ENCODE results near the gene PLD3.

Gene PLD3, protein sequence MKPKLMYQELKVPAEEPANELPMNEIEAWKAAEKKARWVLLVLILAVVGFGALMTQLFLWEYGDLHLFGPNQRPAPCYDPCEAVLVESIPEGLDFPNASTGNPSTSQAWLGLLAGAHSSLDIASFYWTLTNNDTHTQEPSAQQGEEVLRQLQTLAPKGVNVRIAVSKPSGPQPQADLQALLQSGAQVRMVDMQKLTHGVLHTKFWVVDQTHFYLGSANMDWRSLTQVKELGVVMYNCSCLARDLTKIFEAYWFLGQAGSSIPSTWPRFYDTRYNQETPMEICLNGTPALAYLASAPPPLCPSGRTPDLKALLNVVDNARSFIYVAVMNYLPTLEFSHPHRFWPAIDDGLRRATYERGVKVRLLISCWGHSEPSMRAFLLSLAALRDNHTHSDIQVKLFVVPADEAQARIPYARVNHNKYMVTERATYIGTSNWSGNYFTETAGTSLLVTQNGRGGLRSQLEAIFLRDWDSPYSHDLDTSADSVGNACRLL

DNA sequence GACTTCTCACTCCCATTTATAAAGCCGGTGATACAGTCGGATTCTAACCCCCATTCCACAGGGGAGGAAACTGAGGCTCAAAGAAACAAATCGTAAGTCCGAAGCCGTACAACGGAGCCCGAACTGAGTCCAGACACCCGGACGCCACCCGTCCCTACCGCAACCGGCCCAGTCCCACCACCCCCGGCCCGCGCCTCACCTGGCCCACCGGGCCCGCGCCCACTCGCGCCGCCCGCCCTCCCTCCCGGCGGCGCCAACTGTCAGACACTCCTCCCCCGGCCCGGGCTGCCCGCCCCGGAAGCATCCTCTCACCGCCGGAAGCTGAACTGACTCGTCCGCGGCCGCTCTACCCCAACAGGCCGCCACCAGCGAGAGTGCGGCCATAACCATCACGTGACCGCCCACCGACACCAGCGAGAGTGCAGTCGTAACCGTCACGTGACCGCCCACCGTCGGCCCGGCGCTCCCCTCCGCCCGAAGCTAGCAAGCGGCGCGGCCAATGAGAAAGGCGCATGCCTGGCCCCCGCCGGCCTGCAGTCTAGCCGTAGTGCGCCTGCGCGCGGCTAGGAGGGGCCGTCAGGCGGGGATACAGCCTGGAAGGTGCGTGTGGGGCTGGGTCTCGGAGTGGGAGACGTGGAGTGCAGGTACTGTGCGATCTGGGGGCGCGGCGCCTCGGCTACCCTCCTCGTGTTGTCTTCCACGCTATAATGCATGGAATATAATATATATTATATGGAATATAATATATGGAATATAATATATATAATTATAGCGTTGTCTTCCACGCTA lies at the start of gene PLD3, which contains the start of gene C19orf47:
TSS of gene PLD3 (plus strand) at position 571 of the 789 bp plus-strand sequence. CDS start 17,789 bp downstream, outside the sequence.
TSS of gene C19orf47 (minus strand) at position 273 of the 789 bp plus-strand sequence. CDS start 6,540 bp downstream, outside the sequence.
- peaks cover 18% of the 10 kb centered on the region for H3K4me1 ChIP-seq (ENCODE audit: insufficient read depth, low read length)
- H3K27ac ChIP-seq (ENCODE audit: low read depth, low read length): peak within 1 kb of the TSS; percentile 65
- H3K27me3 ChIP-seq (ENCODE audit: control insufficient read depth in 1 of 2, insufficient read depth in 2 of 2, low read length in 2 of 2): no peaks in the 10 kb centered on the region
- H3K4me3 ChIP-seq (ENCODE audit: low read depth in 1 of 2, low read length in 2 of 2): peak within 1 kb of the TSS; percentile 40 to 83
- no peaks in the 10 kb centered on the region for H3K36me3 ChIP-seq (ENCODE audit: insufficient read depth, low read length)
- H3K9me3 ChIP-seq (ENCODE audit: low read length): no peaks in the 10 kb centered on the region
- H3K9ac ChIP-seq (ENCODE audit: low read length): peak within 1 kb of the TSS; percentile 76

DNA sequence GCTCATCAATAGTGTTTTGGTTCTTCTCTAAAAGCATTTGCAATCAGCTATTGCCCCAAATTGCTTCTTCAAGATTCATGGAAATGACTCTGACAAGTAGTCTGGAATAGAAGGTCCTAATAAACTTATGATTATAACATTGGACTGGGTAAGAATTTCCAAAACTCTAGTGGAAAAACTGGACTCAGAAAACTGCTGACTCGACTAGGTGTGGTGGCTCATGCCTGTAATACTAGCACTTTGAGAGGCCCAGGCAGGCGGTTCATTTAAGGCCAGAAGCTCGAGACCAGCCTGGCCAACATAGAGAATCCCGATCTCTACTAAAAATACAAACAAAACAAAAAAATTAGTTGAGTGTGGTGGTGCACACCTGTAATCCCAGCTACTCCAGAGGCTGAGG lies 47.8 kb upstream of the PLD3 start:
- H3K4me3 ChIP-seq (ENCODE audit: low read depth in 1 of 2, low read length in 2 of 2): no peak overlapping the region

DNA sequence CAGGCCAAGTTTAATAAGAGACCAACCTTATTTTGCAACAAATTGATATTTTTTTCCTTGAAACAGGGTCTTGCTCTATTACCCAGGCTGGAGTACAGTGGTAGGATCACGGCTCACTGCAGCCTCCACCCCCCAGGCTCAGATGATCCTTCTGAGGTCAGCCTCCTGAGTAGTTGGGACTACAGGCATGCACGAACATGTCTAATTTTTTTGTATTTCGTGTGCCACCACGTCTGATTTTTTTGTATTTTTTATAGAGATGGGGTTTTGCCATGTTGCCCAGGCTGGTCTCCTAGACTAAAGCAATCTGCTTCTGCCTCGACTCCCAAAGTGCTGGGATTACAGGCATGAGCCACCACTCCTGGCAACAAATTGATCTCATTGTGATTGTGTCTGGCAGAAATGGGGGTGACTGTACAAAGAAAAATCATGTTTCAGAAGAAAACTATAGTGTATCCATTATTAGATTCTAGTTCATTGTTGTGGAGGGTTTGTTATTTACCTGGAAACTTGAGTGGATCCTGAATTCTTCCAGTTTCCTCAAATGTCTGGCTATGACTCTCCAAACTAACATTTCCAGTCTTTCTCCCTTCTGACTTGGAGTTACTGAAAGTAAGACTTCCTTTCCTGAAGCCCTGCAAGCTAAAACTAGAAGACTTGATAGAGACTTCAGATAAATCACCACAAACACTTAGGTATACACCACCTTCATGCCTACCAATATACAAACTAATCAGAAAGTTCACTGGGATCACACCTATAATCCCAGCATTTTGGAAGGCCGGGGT lies 46.1 kb upstream of the PLD3 start:
- no peak overlapping the region for H3K27ac ChIP-seq (ENCODE audit: low read depth, low read length)

More for the DNA sequence above, 47.8 kb upstream of the PLD3 start:
- Histone ChIP-seq H3K36me3 (ENCODE audit: insufficient read depth, low read length) (no peaks in the 10 kb centered on the region), H3K9ac (ENCODE audit: low read length) (no peak overlapping the region), H3K27me3 (ENCODE audit: control insufficient read depth in 1 of 2, insufficient read depth in 2 of 2, low read length in 2 of 2) (no peaks in the 10 kb centered on the region), H3K4me1 (ENCODE audit: insufficient read depth, low read length) (no peaks in the 10 kb centered on the region), H3K27ac (ENCODE audit: low read depth, low read length) (no peak overlapping the region), H3K9me3 (ENCODE audit: low read length) (no peaks in the 10 kb centered on the region)

DNA sequence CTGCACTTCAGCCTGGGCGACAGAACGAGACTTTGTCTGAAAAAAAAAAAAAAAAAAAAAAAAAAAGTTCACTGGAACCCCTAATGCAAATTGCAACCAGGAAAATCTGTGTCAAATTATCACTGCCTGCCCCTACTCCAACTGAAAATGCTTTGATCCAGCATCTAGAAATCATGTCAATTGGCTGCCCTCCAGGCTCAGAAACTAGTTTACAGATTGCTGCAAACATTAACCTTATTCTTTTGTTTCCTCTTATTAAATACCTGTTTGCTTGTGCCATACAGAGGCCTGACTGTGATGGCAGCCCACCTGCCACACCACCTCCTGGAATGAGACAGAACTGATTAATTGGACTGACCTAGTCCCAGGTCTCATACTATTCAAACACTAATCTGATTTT lies 44.7 kb upstream of the PLD3 start:
- no peak overlapping the region for H3K27ac ChIP-seq (ENCODE audit: low read depth, low read length)

More for the DNA sequence above, 46.1 kb upstream of the PLD3 start:
- no peak overlapping the region for H3K4me3 ChIP-seq (ENCODE audit: low read depth in 1 of 2, low read length in 2 of 2)
- H3K36me3 ChIP-seq (ENCODE audit: insufficient read depth, low read length): no peaks in the 10 kb centered on the region
- no peaks in the 10 kb centered on the region for H3K27me3 ChIP-seq (ENCODE audit: control insufficient read depth in 1 of 2, insufficient read depth in 2 of 2, low read length in 2 of 2)
- no peaks in the 10 kb centered on the region for H3K9me3 ChIP-seq (ENCODE audit: low read length)
- no peak overlapping the region for H3K9ac ChIP-seq (ENCODE audit: low read length)
- H3K4me1 ChIP-seq (ENCODE audit: insufficient read depth, low read length): no peaks in the 10 kb centered on the region

DNA sequence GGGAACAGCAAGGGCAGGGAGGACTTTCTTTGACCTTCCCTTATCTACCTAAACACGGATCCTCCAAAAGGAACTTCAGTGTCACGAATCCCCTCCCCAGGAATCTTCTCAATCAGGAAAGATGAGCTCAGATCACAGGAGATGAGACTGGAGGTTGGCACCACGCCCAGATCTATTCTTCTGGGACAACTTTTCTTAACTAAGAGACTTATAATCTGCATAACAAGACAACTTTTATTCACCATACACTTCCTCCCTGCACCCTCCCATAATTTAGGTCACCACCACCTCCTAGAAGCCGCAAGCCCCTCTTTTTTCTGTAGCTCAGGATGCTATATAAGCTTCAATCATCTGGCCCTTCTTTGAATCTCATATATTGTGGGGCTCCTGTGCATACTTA lies 44.2 kb upstream of the PLD3 start:
- H3K36me3 ChIP-seq (ENCODE audit: insufficient read depth, low read length): no peaks in the 10 kb centered on the region
- no peak overlapping the region for H3K27ac ChIP-seq (ENCODE audit: low read depth, low read length)
- H3K9me3 ChIP-seq (ENCODE audit: low read length): no peaks in the 10 kb centered on the region

More for the DNA sequence above, 44.7 kb upstream of the PLD3 start:
- no peaks in the 10 kb centered on the region for H3K36me3 ChIP-seq (ENCODE audit: insufficient read depth, low read length)
- H3K4me3 ChIP-seq (ENCODE audit: low read depth in 1 of 2, low read length in 2 of 2): no peak overlapping the region
- no peaks in the 10 kb centered on the region for H3K9me3 ChIP-seq (ENCODE audit: low read length)
- no peaks in the 10 kb centered on the region for H3K4me1 ChIP-seq (ENCODE audit: insufficient read depth, low read length)
- no peaks in the 10 kb centered on the region for H3K27me3 ChIP-seq (ENCODE audit: control insufficient read depth in 1 of 2, insufficient read depth in 2 of 2, low read length in 2 of 2)
- H3K9ac ChIP-seq (ENCODE audit: low read length): no peak overlapping the region

DNA sequence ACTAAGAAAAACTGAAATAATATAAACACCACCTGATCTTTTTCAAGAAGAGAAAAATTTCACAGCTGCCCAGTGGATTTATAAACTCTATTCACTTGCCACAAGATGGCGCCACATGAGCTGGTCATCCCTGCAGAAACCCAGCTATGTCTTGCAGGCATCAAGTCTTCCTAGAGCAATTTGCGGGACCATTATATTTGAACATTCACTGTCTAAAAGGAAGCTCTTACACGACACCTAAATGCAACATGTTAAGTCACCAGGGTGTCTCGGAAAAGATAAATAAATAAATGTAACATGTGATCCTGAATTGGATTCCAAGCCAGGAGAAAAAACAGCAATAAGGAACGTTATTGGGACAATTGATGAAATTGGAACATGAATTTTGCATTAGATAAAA lies 43.1 kb upstream of the PLD3 start:
- H3K36me3 ChIP-seq (ENCODE audit: insufficient read depth, low read length): no peaks in the 10 kb centered on the region
- H3K9ac ChIP-seq (ENCODE audit: low read length): no peak overlapping the region
- no peak overlapping the region for H3K27ac ChIP-seq (ENCODE audit: low read depth, low read length)
- H3K9me3 ChIP-seq (ENCODE audit: low read length): no peaks in the 10 kb centered on the region
- no peaks in the 10 kb centered on the region for H3K4me1 ChIP-seq (ENCODE audit: insufficient read depth, low read length)
- H3K27me3 ChIP-seq (ENCODE audit: control insufficient read depth in 1 of 2, insufficient read depth in 2 of 2, low read length in 2 of 2): no peaks in the 10 kb centered on the region
- no peak overlapping the region for H3K4me3 ChIP-seq (ENCODE audit: low read depth in 1 of 2, low read length in 2 of 2)

More for the DNA sequence above, 44.2 kb upstream of the PLD3 start:
- H3K4me3 ChIP-seq (ENCODE audit: low read depth in 1 of 2, low read length in 2 of 2): no peak overlapping the region
- no peaks in the 10 kb centered on the region for H3K27me3 ChIP-seq (ENCODE audit: control insufficient read depth in 1 of 2, insufficient read depth in 2 of 2, low read length in 2 of 2)
- no peaks in the 10 kb centered on the region for H3K4me1 ChIP-seq (ENCODE audit: insufficient read depth, low read length)
- no peak overlapping the region for H3K9ac ChIP-seq (ENCODE audit: low read length)

DNA sequence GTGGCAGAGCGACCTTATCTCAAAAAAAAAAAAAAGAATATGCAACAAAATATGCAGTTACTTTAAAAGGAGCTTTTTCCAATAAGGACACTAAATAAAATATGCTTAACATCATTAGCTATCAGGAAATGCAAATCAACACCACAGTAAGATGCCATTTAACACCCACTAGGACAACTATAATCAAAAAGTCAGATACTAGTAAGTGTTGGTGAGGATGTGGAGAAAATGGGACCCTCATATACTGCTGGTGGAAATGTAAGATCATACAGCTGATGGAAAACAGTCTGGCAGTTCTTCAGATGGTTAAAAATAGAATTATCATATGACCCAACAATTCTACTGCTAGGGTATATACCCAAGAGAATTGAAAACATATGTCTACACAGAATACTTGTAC lies 38.8 kb upstream of the PLD3 start:
- H3K27ac ChIP-seq (ENCODE audit: low read depth, low read length): no peak overlapping the region

DNA sequence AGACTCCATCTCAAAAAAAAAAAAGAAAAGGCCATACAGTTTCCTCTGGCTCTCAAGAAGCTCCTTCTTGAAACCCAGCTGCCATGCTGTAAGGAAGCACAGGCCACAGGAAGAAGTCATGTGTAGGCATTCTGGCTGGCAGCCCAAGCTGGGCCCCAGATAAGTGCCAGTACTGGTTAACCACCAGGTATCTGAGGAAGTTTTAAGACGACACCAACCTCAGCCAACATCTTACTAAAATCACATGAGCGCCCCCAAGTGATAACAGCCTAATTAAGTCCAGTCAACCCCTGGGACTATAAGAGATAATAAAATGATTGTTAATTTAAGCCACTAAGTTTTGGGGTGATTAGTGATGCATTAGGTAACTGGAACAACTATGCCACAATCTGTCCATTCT lies 36.0 kb upstream of the PLD3 start:
- Histone ChIP-seq H3K9ac (ENCODE audit: low read length) (no peak overlapping the region), H3K9me3 (ENCODE audit: low read length) (no peaks in the 10 kb centered on the region), H3K4me1 (ENCODE audit: insufficient read depth, low read length) (no peaks in the 10 kb centered on the region), H3K27ac (ENCODE audit: low read depth, low read length) (no peak overlapping the region), H3K27me3 (ENCODE audit: control insufficient read depth in 1 of 2, insufficient read depth in 2 of 2, low read length in 2 of 2) (no peaks in the 10 kb centered on the region), H3K36me3 (ENCODE audit: insufficient read depth, low read length) (no peaks in the 10 kb centered on the region), H3K4me3 (ENCODE audit: low read depth in 1 of 2, low read length in 2 of 2) (no peak overlapping the region)

More for the DNA sequence above, 38.8 kb upstream of the PLD3 start:
- H3K4me3 ChIP-seq (ENCODE audit: low read depth in 1 of 2, low read length in 2 of 2): no peak overlapping the region
- no peaks in the 10 kb centered on the region for H3K4me1 ChIP-seq (ENCODE audit: insufficient read depth, low read length)
- no peaks in the 10 kb centered on the region for H3K27me3 ChIP-seq (ENCODE audit: control insufficient read depth in 1 of 2, insufficient read depth in 2 of 2, low read length in 2 of 2)
- H3K36me3 ChIP-seq (ENCODE audit: insufficient read depth, low read length): no peaks in the 10 kb centered on the region
- H3K9me3 ChIP-seq (ENCODE audit: low read length): no peaks in the 10 kb centered on the region
- no peak overlapping the region for H3K9ac ChIP-seq (ENCODE audit: low read length)

DNA sequence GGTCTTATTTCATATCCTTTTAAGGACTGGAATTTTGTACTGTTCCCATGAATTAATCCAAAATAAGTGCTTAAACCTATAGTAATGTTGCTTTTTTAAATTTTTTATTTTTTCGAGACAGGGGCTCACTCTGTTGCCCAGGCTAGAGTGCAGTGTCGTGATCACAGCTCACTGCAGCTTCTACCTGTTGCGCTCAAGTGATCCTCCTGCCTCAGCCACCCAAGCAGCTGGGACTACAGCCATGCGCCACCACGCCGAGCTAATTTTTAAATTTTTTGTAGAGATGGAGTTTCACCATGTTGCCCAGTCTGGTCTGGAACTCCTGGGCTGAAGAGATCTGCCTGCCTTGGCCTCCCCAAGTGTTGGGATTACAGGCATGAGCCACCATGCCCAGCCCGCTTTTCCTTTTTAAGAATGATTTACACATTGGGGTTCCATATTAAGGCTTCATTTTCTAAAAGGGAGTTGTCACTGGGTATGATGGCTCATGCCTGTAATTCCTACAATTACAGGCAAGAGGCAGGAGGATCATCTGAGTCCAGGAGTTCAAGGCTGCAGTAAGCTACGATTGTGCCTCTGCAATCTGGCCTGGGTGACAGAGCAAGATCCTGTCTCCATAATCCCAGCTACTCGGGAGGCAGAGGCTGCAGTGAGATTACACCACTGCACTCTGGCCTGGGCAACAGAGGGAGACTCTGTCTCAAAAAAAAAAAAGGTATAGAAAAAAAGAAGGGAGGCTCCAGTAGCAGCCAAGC lies 35.1 kb upstream of the PLD3 start:
- Histone ChIP-seq H3K36me3 (ENCODE audit: insufficient read depth, low read length) (no peaks in the 10 kb centered on the region), H3K4me1 (ENCODE audit: insufficient read depth, low read length) (no peaks in the 10 kb centered on the region), H3K27me3 (ENCODE audit: control insufficient read depth in 1 of 2, insufficient read depth in 2 of 2, low read length in 2 of 2) (no peaks in the 10 kb centered on the region), H3K4me3 (ENCODE audit: low read depth in 1 of 2, low read length in 2 of 2) (no peak overlapping the region), H3K9ac (ENCODE audit: low read length) (no peak overlapping the region), H3K9me3 (ENCODE audit: low read length) (no peaks in the 10 kb centered on the region), H3K27ac (ENCODE audit: low read depth, low read length) (no peak overlapping the region)

DNA sequence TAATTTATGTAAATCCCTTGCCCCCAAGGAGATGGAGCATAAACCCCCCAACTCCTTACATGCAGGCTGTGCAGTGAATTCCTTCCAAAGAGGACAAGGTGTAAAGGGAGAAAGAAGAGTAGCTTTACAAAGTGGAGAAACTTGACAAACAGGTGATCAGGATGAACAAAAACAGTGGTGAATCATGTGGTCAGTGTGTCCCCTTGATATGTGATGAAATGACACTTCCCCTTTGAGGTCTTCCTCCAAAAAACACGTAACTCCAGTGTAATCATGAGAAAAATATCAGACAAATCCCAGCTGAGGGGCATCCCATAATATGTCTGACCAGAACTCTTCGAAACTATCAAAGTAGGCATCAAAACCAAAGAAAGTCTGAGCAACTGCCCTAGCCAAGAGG lies 33.8 kb upstream of the PLD3 start:
- Histone ChIP-seq H3K27ac (ENCODE audit: low read depth, low read length) (no peak overlapping the region), H3K9me3 (ENCODE audit: low read length) (no peaks in the 10 kb centered on the region), H3K27me3 (ENCODE audit: control insufficient read depth in 1 of 2, insufficient read depth in 2 of 2, low read length in 2 of 2) (no peaks in the 10 kb centered on the region), H3K4me1 (ENCODE audit: insufficient read depth, low read length) (no peaks in the 10 kb centered on the region), H3K36me3 (ENCODE audit: insufficient read depth, low read length) (no peaks in the 10 kb centered on the region), H3K4me3 (ENCODE audit: low read depth in 1 of 2, low read length in 2 of 2) (no peak overlapping the region), H3K9ac (ENCODE audit: low read length) (no peak overlapping the region)

Measured in muscle layer of colon (tissue), 2 donors.